HG02623 (cell line): ENCODE results near the gene CTNNA1.
"Not testable (repeated sequence)": the region's sequence is repeated elsewhere in the genome, so short reads cannot be mapped to it uniquely, and the experiment has no call there.

ENCODE experiments used
- ATAC-seq: cut with Tn5 transposase; IDR thresholded peaks from one replicate; pipeline ENCODE4 v1.9.1; 2021; ENCODE audit warnings: moderate library complexity; ENCODE audit not compliant: unreplicated experiment

CTNNA1 gene

GRCh38 chr5:138752951-138753793, at the start of gene CTNNA1:
Gene CTNNA1, plus strand, starts transcription at chr5:138753425. Its CDS starts 28,500 bp downstream, at chr5:138781925.
- peak; percentile 42 for ATAC-seq

GRCh38 chr5:138703777-138704176, 49.4 kb upstream of the CTNNA1 start:
- not testable (repeated sequence) for ATAC-seq

DNA sequence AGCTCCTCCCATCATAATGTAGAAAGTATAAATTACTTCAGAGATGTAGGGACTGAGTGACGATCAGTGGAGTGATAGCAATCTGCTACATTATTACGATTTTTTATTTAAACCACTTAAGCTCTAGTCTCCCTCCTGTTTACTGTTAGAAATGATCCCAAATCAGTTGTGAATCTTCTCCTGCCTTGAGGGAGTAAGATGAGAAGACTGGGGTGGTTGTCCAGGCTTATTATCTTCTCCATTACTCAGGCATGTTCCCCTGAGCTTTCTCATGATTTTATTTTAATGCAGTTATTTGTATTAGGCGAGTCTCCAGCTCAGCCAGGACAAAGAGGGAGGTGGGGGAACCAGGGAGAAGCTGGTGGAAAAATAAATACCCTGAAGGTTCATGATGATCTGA, 48.2 kb upstream of the CTNNA1 start:
- no peak for ATAC-seq

DNA sequence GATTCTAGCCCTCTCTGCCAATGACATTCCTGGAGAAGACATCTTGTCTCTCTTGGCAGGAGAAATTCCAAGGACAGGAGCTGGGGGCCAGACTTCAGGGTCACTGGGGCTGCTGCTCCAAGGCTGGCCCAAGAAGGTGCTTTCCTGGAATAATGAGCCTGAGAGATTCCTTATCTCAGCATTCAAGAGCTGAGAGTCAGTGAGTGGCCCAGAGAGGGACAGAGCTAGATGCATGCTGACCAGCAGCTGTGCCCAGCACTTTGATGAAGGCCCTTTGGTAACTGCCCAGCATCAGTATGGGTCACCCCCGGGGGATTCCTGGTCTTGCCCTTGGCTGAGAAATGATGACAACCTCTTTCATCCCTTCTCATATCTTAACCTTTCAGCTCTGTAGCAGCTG, 47.7 kb upstream of the CTNNA1 start:
- ATAC-seq = no peak

DNA sequence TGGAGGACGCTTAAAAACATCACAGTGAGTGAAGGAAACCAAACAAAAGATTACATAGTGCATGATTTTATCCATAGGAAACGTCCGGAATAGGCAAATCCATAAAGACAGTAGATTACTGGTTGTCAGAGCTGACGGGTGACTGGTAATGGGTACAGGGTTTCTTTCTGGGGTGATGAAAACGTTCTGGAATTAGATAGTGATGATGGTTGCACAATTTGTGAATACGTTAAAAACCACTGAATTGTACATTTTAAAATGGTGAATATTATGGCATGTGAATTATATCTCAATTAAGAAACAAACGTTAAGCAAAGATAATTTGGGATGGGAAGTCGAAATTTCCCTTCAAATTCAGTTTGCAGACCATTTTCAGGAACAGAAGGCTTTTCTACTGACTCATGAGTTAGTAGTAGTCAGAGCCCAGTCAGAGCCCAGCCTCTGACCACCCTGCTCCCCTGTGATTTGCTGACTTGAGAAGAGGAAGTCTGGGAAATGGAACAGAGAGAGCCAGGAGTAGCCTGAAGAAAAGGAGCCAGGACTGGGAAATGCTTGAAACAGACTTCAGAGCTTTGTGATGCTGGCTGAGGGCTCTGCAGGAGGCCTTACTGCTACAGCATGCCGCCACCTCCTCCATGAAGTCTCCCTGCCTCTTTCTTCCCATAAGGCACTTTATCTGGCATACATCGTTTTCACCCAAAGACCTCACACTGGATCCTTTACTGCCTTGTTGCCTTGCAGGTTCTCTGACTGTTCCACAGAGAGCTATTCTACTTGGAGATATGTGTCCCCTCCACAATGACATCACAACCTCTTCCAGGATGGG, 46.4 kb upstream of the CTNNA1 start:
- ATAC-seq = no peak

- no peak for ATAC-seq
Measured at GRCh38 chr5:138708791-138709190, 44.4 kb upstream of the CTNNA1 start.

DNA sequence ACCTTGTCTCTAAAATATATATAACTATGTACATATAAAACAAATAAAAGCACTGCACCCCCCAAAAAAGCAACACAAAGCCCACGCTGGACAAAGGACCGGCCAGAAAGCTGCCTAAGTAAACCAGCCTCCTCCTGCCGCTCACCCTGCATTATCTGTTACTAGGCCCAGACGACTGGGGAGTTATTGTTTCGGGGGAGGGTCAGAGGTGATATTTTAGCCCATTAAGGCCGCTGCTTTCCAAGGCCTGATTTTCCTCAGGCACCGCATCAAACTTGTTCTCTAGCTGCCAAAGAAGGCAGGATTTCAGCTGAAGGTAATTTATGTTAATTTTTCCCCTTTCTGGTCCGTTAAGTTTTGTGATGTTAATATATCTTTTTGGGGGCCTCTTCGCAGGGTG, 44.0 kb upstream of the CTNNA1 start:
- ATAC-seq = no peak

DNA sequence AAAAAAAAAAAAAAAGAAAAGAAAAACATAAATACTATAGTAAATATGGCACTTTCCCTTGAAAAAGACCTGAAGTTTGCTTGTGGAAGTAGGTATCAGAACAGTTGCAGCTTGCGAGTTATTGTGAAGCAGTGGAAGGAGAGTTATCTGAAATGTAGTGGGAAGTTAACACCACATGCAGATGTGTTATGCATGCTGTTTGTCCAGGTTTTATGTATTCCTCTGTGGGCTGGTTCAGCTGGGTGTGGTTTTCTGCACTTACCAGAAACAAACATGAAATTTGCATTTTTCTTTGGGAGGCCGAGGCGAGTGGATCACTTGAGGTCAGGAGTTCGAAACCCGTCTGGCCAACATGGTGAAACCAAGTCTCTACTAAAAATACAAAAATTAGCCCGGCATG, 42.1 kb upstream of the CTNNA1 start:
- no peak for ATAC-seq

- ATAC-seq = no peak
Measured at GRCh38 chr5:138711811-138712210, 41.4 kb upstream of the CTNNA1 start.

- ATAC-seq = no peak
Measured at GRCh38 chr5:138712324-138712723, 40.9 kb upstream of the CTNNA1 start.

DNA sequence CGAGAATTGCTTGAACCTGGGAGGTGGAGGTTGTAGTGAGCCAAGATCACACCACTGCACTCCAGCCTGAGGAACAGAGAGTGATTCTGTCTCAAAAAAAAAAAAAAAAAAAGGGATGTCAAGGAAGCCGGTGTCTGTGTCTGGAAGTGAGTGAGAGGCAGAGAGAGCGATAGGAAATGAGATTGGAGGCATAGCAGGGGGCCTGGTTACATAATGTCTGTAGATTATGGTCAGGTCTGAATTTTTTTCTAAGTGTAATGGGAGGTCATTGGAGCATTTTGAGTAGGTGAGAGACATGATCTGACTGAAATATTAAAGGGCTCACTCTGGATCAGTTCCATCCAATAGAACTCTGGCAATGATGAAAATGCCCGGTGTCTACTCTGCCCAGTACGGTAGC, 40.4 kb upstream of the CTNNA1 start:
- ATAC-seq = no peak

GRCh38 chr5:138713247-138713646, 40.0 kb upstream of the CTNNA1 start:
- ATAC-seq = no peak

DNA sequence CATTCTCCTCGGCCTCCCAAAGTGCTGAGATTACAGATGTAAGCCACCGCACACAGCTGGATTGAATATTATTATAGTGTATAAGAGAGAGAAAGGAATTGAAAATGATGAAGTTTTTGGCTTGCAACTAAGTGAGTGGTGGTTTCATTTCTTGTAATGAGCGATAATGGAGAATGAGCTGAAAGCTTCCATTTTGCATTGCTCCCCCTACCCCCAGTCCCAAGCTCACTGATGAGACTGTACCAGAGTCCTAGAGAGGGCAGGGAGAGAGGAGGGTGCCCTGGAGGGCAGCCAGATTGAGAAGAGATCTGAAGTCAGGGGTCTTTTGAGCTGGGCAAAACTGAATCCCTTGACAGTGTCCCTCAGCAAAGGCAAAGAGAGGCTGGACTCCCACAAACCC, 38.5 kb upstream of the CTNNA1 start:
- no peak for ATAC-seq

- ATAC-seq = not testable (repeated sequence)
Measured at GRCh38 chr5:138715931-138716432, 37.2 kb upstream of the CTNNA1 start.

DNA sequence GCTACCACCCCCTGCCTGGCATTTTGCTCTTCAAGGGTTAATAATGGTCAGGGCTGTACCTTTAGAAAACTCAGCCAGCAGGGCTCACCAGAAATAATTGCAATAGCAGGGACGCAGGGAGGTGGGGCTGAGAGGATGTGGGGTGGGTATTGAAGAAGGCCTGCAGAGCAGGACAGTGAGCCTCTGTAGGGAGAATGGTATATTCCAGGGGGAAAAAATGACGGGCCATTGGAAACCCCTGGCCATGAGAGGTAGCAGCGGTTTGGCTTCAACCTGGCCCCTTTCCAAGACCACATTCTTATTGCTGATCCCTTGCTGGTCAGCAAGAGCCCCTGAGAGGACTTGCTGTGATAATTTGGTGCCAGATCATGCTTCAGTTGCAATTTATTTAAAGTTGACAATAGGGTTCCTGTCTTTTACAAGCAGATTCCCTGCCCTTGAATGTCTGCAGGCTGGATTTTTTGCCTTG, 36.7 kb upstream of the CTNNA1 start:
- no peak for ATAC-seq

GRCh38 chr5:138717399-138717798, 35.8 kb upstream of the CTNNA1 start:
- no peak for ATAC-seq

DNA sequence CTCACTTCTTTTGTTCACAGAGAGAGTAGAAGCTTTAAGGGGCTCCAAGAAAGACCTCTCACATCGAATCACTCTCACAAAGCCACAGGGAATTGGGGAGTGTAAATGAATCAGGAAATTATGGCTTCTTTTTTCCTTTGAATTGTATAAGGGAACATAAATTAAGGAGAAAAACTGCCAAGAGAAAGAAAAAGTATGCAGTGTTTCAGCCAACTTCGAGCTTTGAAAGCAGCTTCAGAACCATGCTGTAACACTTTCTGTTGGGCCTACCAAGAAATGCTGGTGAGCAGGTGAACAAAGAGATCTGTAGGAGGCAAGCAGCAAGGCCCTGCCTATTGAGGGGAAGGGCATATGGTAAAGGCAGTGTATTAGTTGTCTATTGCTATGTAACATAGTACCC, 33.4 kb upstream of the CTNNA1 start:
- no peak for ATAC-seq

- no peak for ATAC-seq
Measured at GRCh38 chr5:138720840-138721239, 32.4 kb upstream of the CTNNA1 start.

GRCh38 chr5:138721979-138722378, 31.2 kb upstream of the CTNNA1 start:
- no peak for ATAC-seq

- no peak for ATAC-seq
Measured at GRCh38 chr5:138722544-138723177, 30.6 kb upstream of the CTNNA1 start.

- no peak for ATAC-seq
Measured at GRCh38 chr5:138724470-138725146, 28.6 kb upstream of the CTNNA1 start.
